GM21528 (cell line): ENCODE data around the gene UAP1.

Experiments used
- ATAC-seq: cut with Tn5 transposase; IDR thresholded peaks from one replicate; pipeline ENCODE4 v1.9.1; 2021; ENCODE audit warnings: mild to moderate bottlenecking, moderate library complexity; ENCODE audit not compliant: unreplicated experiment, low FRiP score

UAP1 gene

GRCh38 chr1:162649583-162649982, 88.1 kb downstream of the UAP1 start:
- no peak for ATAC-seq
